ENCODE data around the gene GRN.

Gene GRN

DNA sequence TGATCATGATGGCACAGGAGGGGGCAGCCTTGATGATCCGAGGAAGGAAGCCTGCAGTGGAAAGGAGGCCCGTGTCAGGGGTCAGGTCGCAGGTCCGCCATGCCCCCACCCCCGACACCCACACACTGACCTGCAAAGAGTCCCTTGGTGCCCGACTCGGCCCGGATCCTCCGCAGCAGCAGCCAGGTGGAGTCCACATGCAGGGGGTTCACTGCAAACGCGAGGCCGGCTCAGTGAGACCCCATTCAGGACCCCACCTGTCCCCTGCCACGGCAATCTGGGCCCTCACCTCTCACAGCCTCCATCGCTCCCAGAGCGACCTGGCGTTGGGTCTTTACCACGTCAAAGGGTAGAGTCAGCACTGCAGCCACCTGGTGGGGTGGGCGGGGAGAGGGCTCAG, 25.0 kb upstream of the GRN start:
- CTCF ChIA-PET, result interaction anchor here (1.2 to 1.9 kb wide), 5 partner anchors 11 to 110 kb away, joined by 3 to 10 read pairs (median 3); partner anchors contain the start of gene RUNDC3A
- TF ChIP-seq, protein P1, sequence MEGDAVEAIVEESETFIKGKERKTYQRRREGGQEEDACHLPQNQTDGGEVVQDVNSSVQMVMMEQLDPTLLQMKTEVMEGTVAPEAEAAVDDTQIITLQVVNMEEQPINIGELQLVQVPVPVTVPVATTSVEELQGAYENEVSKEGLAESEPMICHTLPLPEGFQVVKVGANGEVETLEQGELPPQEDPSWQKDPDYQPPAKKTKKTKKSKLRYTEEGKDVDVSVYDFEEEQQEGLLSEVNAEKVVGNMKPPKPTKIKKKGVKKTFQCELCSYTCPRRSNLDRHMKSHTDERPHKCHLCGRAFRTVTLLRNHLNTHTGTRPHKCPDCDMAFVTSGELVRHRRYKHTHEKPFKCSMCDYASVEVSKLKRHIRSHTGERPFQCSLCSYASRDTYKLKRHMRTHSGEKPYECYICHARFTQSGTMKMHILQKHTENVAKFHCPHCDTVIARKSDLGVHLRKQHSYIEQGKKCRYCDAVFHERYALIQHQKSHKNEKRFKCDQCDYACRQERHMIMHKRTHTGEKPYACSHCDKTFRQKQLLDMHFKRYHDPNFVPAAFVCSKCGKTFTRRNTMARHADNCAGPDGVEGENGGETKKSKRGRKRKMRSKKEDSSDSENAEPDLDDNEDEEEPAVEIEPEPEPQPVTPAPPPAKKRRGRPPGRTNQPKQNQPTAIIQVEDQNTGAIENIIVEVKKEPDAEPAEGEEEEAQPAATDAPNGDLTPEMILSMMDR (IDR thresholded peaks at IDR 0.05; ENCODE audit: control extremely low read depth, extremely low read depth, low read depth, missing control alignments), result no peak
- POLR2A ChIA-PET, result no interaction called here
- no peak for DNase-seq (ENCODE audit: extremely low spot score)

DNA sequence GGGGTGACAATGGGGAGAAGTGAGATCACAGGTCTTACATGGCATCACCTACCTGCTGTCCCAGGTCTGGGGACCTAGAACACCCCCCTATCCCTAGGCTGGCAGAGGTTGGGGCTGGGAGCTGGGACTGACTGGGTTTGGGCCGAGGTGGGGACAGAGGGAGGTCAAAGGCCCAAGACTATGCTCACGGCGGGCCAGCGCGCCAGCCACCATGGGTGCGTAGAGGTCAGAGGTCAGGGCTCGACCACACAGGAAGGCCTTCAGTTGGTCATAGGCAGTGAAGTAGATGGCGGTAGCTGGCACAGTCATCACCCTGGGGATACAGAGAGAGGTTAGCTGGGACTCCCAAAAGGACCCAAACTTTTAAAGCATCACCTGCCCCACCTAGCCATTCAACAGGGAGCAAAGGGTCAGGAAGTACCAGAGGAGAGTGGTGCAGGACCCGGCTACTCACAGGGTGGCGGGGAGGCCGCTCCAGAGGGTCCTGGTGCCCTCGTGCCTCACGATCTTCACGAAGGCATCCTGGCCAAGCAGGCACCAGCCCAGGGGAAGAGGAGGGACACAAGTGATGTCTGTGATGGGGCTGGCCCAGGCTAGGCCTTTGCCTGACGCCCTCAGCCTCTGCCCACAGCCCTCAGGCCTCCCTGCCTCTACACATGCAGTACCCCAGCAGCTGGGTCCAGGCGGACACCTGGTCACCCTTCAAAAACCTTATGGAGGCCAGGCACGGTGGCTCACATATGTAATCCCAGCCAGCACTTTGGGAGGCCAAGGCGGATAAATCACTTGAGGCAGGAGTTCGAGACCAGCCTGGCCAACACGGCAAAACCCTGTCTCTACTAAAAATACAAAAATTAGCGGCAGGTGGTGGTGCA, 23.6 kb upstream of the GRN start:
- ChIA-PET POLR2A (no interaction called here), CTCF (interaction anchor here (0.9 to 1.9 kb wide), 5 partner anchors 10 to 112 kb away, joined by 3 to 10 read pairs (median 3); no protein-coding TSS in a partner anchor)
- DNase-seq (ENCODE audit: extremely low spot score), result no peak
- TF ChIP-seq, protein P1 (IDR thresholded peaks at IDR 0.05; ENCODE audit: control extremely low read depth, extremely low read depth, low read depth, missing control alignments), result no peak

DNA sequence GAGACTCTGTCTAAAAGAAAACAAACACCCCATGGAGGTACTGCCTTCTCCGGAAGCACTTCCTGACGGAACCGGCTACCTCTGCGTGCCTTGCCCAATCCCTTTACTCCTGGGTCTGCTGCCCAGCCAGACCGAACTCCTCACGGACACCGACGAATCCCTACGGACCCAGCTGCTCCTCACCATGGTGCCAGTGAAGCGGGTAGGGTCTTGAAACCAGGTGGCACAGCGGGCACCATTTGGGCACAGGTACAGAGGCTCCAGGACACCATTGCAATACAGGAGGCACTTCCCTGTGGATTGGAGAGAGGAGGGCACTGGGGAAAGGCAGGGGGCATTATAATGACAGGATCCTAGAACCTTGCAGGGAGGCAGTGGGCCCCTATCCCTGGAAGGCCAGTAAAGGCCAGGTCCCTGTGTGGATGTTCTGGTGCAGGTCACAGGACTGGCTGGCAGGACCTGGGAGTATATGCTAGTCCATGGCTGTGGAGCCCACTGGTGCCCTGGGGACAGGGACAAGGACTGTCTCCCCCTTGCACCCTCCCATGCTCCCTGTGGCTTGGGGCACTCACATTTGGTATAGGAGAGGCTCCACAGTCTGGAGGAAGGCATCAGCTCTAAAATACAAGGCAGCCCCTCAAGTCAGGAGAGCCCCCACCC, 22.7 kb upstream of the GRN start:
- POLR2A ChIA-PET, result no interaction called here
- TF ChIP-seq, protein P1 (IDR thresholded peaks at IDR 0.05; ENCODE audit: control extremely low read depth, extremely low read depth, low read depth, missing control alignments), result no peak
- no peak for DNase-seq (ENCODE audit: extremely low spot score)
- CTCF ChIA-PET, result interaction anchor here (0.9 to 4.0 kb wide), 2 partner anchors 101 to 112 kb away, joined by 3 to 23 read pairs; no protein-coding TSS in a partner anchor

DNA sequence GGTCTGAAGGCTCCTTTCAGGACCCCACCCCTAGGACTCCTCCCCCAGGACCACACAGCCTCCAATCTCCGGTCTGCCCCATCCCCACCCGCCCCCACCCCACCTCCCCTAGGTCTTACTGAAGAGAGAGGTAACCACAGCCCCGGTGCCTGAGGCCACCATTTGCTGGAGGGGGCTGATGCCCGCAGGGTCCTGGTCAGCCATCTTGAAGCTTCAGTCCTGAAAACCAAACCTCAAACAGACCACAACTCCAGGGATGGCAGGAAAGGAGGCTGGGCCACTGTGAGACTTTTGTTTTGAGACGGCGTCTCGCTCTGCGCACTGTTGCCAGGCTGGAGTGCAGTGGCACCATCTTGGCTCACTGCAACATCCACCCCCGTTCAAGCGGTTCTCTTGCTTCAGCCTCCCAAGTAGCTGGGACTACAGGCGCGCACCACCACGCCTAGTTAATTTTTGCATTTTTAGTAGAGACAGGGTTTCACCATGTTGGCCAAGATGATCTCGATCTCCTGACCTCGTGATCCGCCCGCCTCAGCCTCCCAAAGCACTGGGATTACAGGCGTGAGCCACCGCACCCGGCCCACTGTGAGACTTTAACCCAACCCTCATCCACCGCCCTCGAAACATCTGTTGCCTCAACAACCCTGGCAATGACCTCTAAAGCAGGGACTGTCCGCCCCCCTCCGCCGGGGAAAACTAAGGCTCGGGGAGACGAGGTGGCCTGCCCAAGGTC, 21.6 kb upstream of the GRN start:
- TF ChIP-seq, protein P1 (IDR thresholded peaks at IDR 0.05; ENCODE audit: control extremely low read depth, extremely low read depth, low read depth, missing control alignments), result no peak
- CTCF ChIA-PET, result interaction anchor here (1.4 to 4.0 kb wide), 3 partner anchors 106 to 380 kb away, joined by 3 to 23 read pairs (median 4); no protein-coding TSS in a partner anchor
- no peak for DNase-seq (ENCODE audit: extremely low spot score)
- POLR2A ChIA-PET, result no interaction called here

DNA sequence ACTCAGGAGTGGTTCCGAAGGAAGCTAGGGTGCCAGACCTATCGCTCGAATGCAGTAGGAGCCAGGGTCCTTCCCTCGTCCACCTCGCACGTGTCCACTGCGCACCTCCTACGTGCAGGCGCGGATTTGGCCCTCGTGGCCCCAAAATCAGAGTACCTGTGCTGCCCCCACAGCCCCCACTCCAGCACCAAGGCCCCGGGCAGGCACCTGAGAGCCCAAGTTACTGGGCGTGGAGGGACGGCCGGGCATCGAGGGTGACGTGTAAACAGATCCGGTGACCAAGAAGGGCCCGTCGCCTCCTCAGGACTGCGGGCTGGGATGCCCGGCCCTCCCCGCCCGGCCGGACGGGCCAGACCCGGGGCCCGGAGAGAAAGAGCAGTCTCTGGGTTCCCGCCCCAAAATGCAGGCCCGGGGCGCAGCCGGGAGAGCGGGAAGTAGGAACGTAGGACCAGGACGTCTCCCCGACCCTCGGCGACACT, 21.0 kb upstream of the GRN start:
- CTCF ChIA-PET, result interaction anchor here (1.0 to 4.0 kb wide), 5 partner anchors 12 to 380 kb away, joined by 3 to 23 read pairs (median 4); no protein-coding TSS in a partner anchor
- POLR2A ChIA-PET, result no interaction called here
- TF ChIP-seq, protein P1 (IDR thresholded peaks at IDR 0.05; ENCODE audit: control extremely low read depth, extremely low read depth, low read depth, missing control alignments), result no peak
- DNase-seq (ENCODE audit: extremely low spot score), result no peak
